ENCODE measurements around the gene TMEM69. TPM values are rescaled to one million over a fixed set of nuclear protein-coding genes. Genes with fewer than 3 reads are reported as not detected.

Gene TMEM69
- total RNA-seq, 1 experiment from 2014 or later = 39.3 TPM

GRCh38 chr1:45647248-45648021 lies 40.5 kb upstream of the TMEM69 start (continued):
- TF ChIP-seq, protein P1, sequence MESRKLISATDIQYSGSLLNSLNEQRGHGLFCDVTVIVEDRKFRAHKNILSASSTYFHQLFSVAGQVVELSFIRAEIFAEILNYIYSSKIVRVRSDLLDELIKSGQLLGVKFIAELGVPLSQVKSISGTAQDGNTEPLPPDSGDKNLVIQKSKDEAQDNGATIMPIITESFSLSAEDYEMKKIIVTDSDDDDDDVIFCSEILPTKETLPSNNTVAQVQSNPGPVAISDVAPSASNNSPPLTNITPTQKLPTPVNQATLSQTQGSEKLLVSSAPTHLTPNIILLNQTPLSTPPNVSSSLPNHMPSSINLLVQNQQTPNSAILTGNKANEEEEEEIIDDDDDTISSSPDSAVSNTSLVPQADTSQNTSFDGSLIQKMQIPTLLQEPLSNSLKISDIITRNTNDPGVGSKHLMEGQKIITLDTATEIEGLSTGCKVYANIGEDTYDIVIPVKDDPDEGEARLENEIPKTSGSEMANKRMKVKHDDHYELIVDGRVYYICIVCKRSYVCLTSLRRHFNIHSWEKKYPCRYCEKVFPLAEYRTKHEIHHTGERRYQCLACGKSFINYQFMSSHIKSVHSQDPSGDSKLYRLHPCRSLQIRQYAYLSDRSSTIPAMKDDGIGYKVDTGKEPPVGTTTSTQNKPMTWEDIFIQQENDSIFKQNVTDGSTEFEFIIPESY (IDR thresholded peaks at IDR 0.05; ENCODE audit: extremely low read depth, insufficient replicate concordance, low read length) = no peak
- TF ChIP-seq ZNF274 (IDR thresholded peaks at IDR 0.05; ENCODE audit: low read depth, low read length) (no peak), POLR2AphosphoS5 (IDR thresholded peaks at IDR 0.05; ENCODE audit: low read depth, low read length) (no peak)

GRCh38 chr1:45654540-45655280 lies 33.3 kb upstream of the TMEM69 start:
- H3K4me2 ChIP-seq (ENCODE audit: low read length) = no peak overlapping the region
- H3K9ac ChIP-seq (ENCODE audit: low read length) = no peak overlapping the region
- H3K79me2 ChIP-seq (ENCODE audit: insufficient read depth, low read length) = peaks cover 41% of the 10 kb centered on the region
- ATAC-seq (no peak), DNase-seq (ENCODE audit: low read depth, low spot score) (no peak)
- no TSS peak for BruUV-seq (replicated peaks)
- TF ChIP-seq FOSL1 (IDR thresholded peaks at IDR 0.05; ENCODE audit: low read depth) (no peak), EGR1 (IDR thresholded peaks at IDR 0.05; ENCODE audit: low read depth) (no peak), JUND (IDR thresholded peaks at IDR 0.05) (no peak), POLR2A (IDR thresholded peaks at IDR 0.05; ENCODE audit: borderline replicate concordance, extremely low read depth, insufficient read depth, insufficient read length) (no peak)
- no peaks in the 10 kb centered on the region for H3K9me2 ChIP-seq (ENCODE audit: insufficient read depth)
- no peaks in the 10 kb centered on the region for H3K27me3 ChIP-seq (ENCODE audit: insufficient read depth, low read length)
- H3K4me1 ChIP-seq (ENCODE audit: control insufficient read depth in 1 of 2, insufficient read depth in 2 of 2, low read length in 2 of 2) = no peaks in the 10 kb centered on the region
- no peak overlapping the region for H2AFZ ChIP-seq (ENCODE audit: low read depth, low read length, poor library complexity, severe bottlenecking)
- CTCF ChIA-PET = no interaction called here
- H3K9me3 ChIP-seq (ENCODE audit: control insufficient read depth in 1 of 2, insufficient read depth in 1 of 2, low read depth in 1 of 2, low read length in 2 of 2) = no peaks in the 10 kb centered on the region
- no peak overlapping the region for H3K4me3 ChIP-seq (replicated peaks in 1 of 2; ENCODE audit: low read depth in 1 of 2, low read length in 2 of 2)
- RAD21 ChIA-PET (ENCODE audit: low non-redundant PET in 1 of 2, low total read pairs in 2 of 2, uncharacterized antibody in 2 of 2, unreplicated experiment in 2 of 2) = no interaction called here
- POLR2A ChIA-PET = no interaction called here
- peaks cover 63 to 74% of the 10 kb centered on the region in 2 experiments for H3K36me3 ChIP-seq (ENCODE audit: control insufficient read depth in 1 of 2, insufficient read depth in 2 of 2, low read length in 2 of 2)
- no peaks in the 10 kb centered on the region for H4K20me1 ChIP-seq (ENCODE audit: insufficient read depth)
- H3K27ac ChIP-seq (ENCODE audit: low read depth, low read length) = no peak overlapping the region
- intact Hi-C loops (cut with micrococcal nuclease) = no loop called here

Data from HCT116 (cell line).